HFFc6 (cell line): ENCODE measurements around the gene PRICKLE3. TPM values are rescaled to one million over a fixed set of nuclear protein-coding genes. Genes with fewer than 3 reads are reported as not detected.

Source experiments
- total RNA-seq, 6 experiments: library from RNA; stranded (reverse); fragmentation: NEBNext Ultra II Directional; extraction: Animal tissue kit (Norgen Biotek cat#: 25700); gene quantifications; 2 replicates in 1 of 6; 3 replicates in 5 of 6; pipeline ENCODE4 v1.2.3, GENCODE V29; 2021

PRICKLE3 gene
- total RNA-seq, 6 experiments from 2014 or later = 8.0 to 10.7 (median 9.7) TPM

Other genes with a start within 250 kb of the PRICKLE3 start
- gene OTUD5, start 228.8 kb downstream of the PRICKLE3 start, total RNA-seq = 10 to 100 TPM; 47.6 to 55.0 (median 52.7) TPM
- gene KCND1, start 214.5 kb downstream of the PRICKLE3 start, total RNA-seq = 1 to 10 TPM; 3.0 to 6.2 (median 5.4) TPM
- 10 to 100 TPM; 23.2 to 32.1 (median 27.5) TPM for gene GRIPAP1, start 184.1 kb downstream of the PRICKLE3 start, total RNA-seq
- gene TFE3, start 143.0 kb downstream of the PRICKLE3 start, total RNA-seq = 10 to 100 TPM; 76.6 to 89.1 (median 83.9) TPM
- under 1 TPM in 4 of 6 experiments, not detected in 2; 0.05 to 0.62 (median 0.24) TPM for gene CCDC120, start 127.4 kb downstream of the PRICKLE3 start, total RNA-seq
- gene PRAF2, start 112.4 kb downstream of the PRICKLE3 start, total RNA-seq = 100 to 1,000 TPM in 1 of 6 experiments, 10 to 100 TPM in 5; 68.0 to 100 (median 76.7) TPM
- 10 to 100 TPM; 37.4 to 46.6 (median 41.0) TPM for gene WDR45, start 106.5 kb downstream of the PRICKLE3 start, total RNA-seq
- gene GPKOW, start 62.6 kb downstream of the PRICKLE3 start, total RNA-seq = 10 to 100 TPM; 20.6 to 27.0 (median 23.7) TPM
- gene MAGIX, start 23.6 kb downstream of the PRICKLE3 start, total RNA-seq = 1 to 10 TPM in 5 of 6 experiments, under 1 TPM in 1; 0.94 to 1.9 (median 1.1) TPM
- gene PLP2, start 14.5 kb downstream of the PRICKLE3 start, total RNA-seq = 100 to 1,000 TPM; 163 to 214 (median 178) TPM
- under 1 TPM; 0.11 to 0.34 (median 0.24) TPM for gene SYP, start 13.8 kb upstream of the PRICKLE3 start, total RNA-seq
- not detected for gene CACNA1F, start 47.0 kb upstream of the PRICKLE3 start, total RNA-seq
- 10 to 100 TPM; 12.9 to 16.3 (median 15.1) TPM for gene CCDC22, start 49.1 kb upstream of the PRICKLE3 start, total RNA-seq
- under 1 TPM in 3 of 6 experiments, not detected in 3; 0.09 to 0.16 (median 0.14) TPM for gene FOXP3, start 78.3 kb upstream of the PRICKLE3 start, total RNA-seq
- 1 to 10 TPM; 2.4 to 4.5 (median 4.1) TPM for gene PPP1R3F, start 83.4 kb upstream of the PRICKLE3 start, total RNA-seq
- not detected for gene GAGE10, start 117.3 kb upstream of the PRICKLE3 start, total RNA-seq
- gene GAGE12J, start 135.7 kb upstream of the PRICKLE3 start, total RNA-seq = not detected
- gene GAGE13, start 145.2 kb upstream of the PRICKLE3 start, total RNA-seq = not detected